WTC11 (cell line): ENCODE data around the gene GPR82. TPM values are rescaled to one million over a fixed set of nuclear protein-coding genes. Genes with fewer than 3 reads are reported as not detected.
A peak's percentile ranks its signal among the peaks of the same experiment; 100 is the strongest.

ENCODE experiments used
- ATAC-seq: fragments of 200-7000 bp; cut with Tn5 transposase; 2 replicates; pipeline ENCODE4 v1.10.0; 2021; ENCODE audit warnings: mild to moderate bottlenecking, moderate library complexity
- CTCF ChIA-PET: fragments of 300-600 bp; sonication (Branson Sonifier 250); formaldehyde crosslinking; loops from one replicate; lab custom pipeline; 2021; ENCODE audit warnings: antibody characterized with exemption; lab: Charles Lee
- POLR2A ChIA-PET: fragments of 350-600 bp; sonication (Branson Sonifier 250); formaldehyde crosslinking; loops from one replicate; lab custom pipeline; 2021; ENCODE audit warnings: antibody characterized with exemption; lab: Charles Lee
- DNase-seq: peaks from one replicate; pipeline ENCODE4 v3.0.0; 2021; ENCODE audit warnings: low spot score
- H3K27ac Mint-ChIP-seq: 2 replicates; pipeline ENCODE4 v1.8.0; 2021; ENCODE audit warnings: mixed read lengths
- H3K27me3 Mint-ChIP-seq: 2 replicates; pipeline ENCODE4 v1.8.0; 2021; ENCODE audit warnings: low read depth, mild to moderate bottlenecking, moderate library complexity, mixed read lengths
- H3K36me3 Mint-ChIP-seq: 2 replicates; pipeline ENCODE4 v1.8.0; 2021; ENCODE audit warnings: mixed read lengths
- H3K4me1 Mint-ChIP-seq: 2 replicates; pipeline ENCODE4 v1.8.0; 2022; ENCODE audit warnings: mixed read lengths
- H3K4me3 Mint-ChIP-seq: 2 replicates; pipeline ENCODE4 v1.8.0; 2021; ENCODE audit warnings: mild to moderate bottlenecking, moderate library complexity, mixed read lengths
- H3K9me3 Mint-ChIP-seq: 2 replicates; pipeline ENCODE4 v1.8.0; 2021; ENCODE audit warnings: mixed read lengths
- GABPB1 ChIP-seq: sonication (generic); formaldehyde crosslinking; IDR thresholded peaks from 2 replicates; pipeline ENCODE4 v1.8.1; 2023; ENCODE audit warnings: mild to moderate bottlenecking, missing genetic modification reagents
- HMGA2 ChIP-seq: fragments of 250-450 bp; sonication (Bioruptor Pico); IDR thresholded peaks from 2 replicates; pipeline ENCODE4 v1.4.0; 2021; ENCODE audit warnings: mild to moderate bottlenecking, moderate library complexity
- IRF2 ChIP-seq: sonication (generic); formaldehyde crosslinking; IDR thresholded peaks from 2 replicates; pipeline ENCODE4 v1.8.0; 2022; ENCODE audit warnings: low read depth, missing genetic modification reagents, borderline replicate concordance
- NR3C1 ChIP-seq: sonication (generic); formaldehyde crosslinking; conservative IDR thresholded peaks from 2 replicates; pipeline ENCODE4 v1.8.1; 2023; ENCODE audit warnings: low read depth, mild to moderate bottlenecking, missing genetic modification reagents
- SMAD3 ChIP-seq: sonication (generic); formaldehyde crosslinking; IDR thresholded peaks from 2 replicates; pipeline ENCODE4 v1.8.0; 2022; ENCODE audit warnings: missing genetic modification reagents, mild to moderate bottlenecking, borderline replicate concordance
- total RNA-seq: library from RNA; stranded (reverse); gene quantifications from 3 replicates; pipeline ENCODE4 v1.2.3, GENCODE V29; 2021
- TF ChIP-seq, protein P1 (sequence below): fragments of 250-450 bp; sonication (Bioruptor Pico); IDR thresholded peaks from 2 replicates; pipeline ENCODE4 v2.1.2; 2022; ENCODE audit warnings: mild to moderate bottlenecking, moderate library complexity
- TF ChIP-seq, protein P2 (sequence below): fragments of 250-450 bp; sonication (Bioruptor Pico); conservative IDR thresholded peaks from 2 replicates; pipeline ENCODE4 v1.9.0; 2021; ENCODE audit warnings: mild to moderate bottlenecking
- TF ChIP-seq, protein P3 (sequence below): sonication (generic); formaldehyde crosslinking; IDR thresholded peaks from 2 replicates; pipeline ENCODE4 v1.8.1; 2022; ENCODE audit warnings: low read depth, mild to moderate bottlenecking, moderate library complexity, missing genetic modification reagents, borderline replicate concordance
- TF ChIP-seq, protein P4 (sequence below): sonication (generic); formaldehyde crosslinking; IDR thresholded peaks from 2 replicates; pipeline ENCODE4 v1.8.1; 2022; ENCODE audit warnings: low read depth, missing genetic modification reagents, borderline replicate concordance
- TF ChIP-seq, protein P5 (sequence below): sonication (generic); formaldehyde crosslinking; conservative IDR thresholded peaks from 2 replicates; pipeline ENCODE4 v1.8.1; 2023; ENCODE audit warnings: mild to moderate bottlenecking, low read depth, missing genetic modification reagents, moderate library complexity

Gene GPR82
- total RNA-seq, 1 experiment from 2014 or later: not detected

DNA sequence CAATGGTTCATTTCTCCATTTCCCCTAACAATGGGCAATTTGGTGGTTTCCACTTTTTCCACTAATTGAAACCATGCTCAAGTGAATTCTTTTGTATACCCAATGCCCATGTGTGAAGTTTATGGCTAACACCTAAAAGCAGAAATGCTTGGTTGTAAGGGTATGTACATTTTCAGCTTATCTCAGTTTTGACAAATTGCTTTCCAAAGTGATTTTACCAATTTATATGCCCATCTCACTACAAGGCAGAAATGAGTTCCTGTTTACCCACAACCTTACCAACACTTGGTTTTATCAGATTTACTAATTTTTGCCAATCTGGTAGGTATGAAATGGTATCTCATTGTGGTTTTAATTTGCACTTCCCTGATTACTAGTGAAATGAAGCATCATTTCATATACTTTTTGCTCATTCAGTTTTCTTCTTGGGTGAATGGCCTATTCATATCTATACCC is 20.4 kb upstream of the GPR82 start:
- no peaks in the 10 kb centered on the region for H3K36me3 Mint-ChIP-seq
- CTCF ChIA-PET: no interaction called here
- H3K4me1 Mint-ChIP-seq: peaks cover 38% of the 10 kb centered on the region
- no peaks in the 10 kb centered on the region for H3K9me3 Mint-ChIP-seq
- no peak for ATAC-seq
- no peak for DNase-seq
- H3K4me3 Mint-ChIP-seq: no peak overlapping the region
- POLR2A ChIA-PET: no interaction called here
- H3K27ac Mint-ChIP-seq: no peak overlapping the region
- H3K27me3 Mint-ChIP-seq: no peaks in the 10 kb centered on the region
- no peak for TF ChIP-seq SMAD3 (CRISPR knock-in tag)

- peak overlapping the region; percentile 55 for H3K27ac Mint-ChIP-seq
- no peaks in the 10 kb centered on the region for H3K36me3 Mint-ChIP-seq
- POLR2A ChIA-PET: no interaction called here
- DNase-seq: no peak
- no peak for ATAC-seq
- H3K27me3 Mint-ChIP-seq: no peaks in the 10 kb centered on the region
- TF ChIP-seq, protein P1, sequence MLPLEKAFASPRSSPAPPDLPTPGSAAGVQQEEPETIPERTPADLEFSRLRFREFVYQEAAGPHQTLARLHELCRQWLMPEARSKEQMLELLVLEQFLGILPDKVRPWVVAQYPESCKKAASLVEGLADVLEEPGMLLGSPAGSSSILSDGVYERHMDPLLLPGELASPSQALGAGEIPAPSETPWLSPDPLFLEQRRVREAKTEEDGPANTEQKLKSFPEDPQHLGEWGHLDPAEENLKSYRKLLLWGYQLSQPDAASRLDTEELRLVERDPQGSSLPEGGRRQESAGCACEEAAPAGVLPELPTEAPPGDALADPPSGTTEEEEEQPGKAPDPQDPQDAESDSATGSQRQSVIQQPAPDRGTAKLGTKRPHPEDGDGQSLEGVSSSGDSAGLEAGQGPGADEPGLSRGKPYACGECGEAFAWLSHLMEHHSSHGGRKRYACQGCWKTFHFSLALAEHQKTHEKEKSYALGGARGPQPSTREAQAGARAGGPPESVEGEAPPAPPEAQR (CRISPR knock-in tag): no peak
- no peak for TF ChIP-seq NR3C1 (CRISPR knock-in tag)
- TF ChIP-seq, all 79 proteins: peak for 0
- Mint-ChIP-seq H3K9me3 (no peaks in the 10 kb centered on the region), H3K4me3 (no peak overlapping the region), H3K4me1 (peaks cover 41% of the 10 kb centered on the region)
- CTCF ChIA-PET: no interaction called here
These were observed 18.9 kb upstream of the GPR82 start for GRCh38 chrX:41705042-41705441.

DNA sequence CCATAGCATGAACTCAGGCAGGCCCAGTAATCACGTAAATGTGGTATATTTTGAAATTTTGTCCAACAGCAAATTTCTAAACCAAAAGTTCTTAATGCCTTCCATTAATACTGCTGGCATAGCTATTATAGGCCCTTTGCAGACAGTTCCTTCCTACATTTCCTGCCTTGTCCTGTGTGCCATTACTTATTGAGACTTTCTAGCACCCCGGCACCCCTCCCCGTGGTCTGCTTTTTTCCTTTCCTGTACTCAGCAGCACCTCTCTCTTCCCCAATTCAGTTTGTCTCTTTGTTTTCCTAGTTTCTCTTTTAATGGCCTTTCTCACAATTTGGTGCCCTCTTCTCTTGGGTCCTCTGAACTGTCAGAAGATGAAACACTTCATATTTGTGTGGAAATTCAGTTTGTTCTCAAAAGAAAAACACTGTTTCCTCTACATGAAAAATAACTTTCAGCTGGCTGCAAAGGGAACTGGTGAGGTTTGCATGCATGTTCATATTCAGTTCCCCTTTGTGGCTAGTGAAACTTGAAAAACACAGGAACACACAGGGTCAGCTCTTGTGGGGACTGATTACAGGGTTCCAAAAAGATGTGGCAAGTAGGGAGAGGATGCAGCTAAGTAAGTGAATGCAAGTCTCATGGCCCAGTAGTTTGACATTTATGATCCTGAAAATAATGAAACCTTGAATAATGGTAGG is 18.2 kb upstream of the GPR82 start:
- ATAC-seq: no peak
- no peaks in the 10 kb centered on the region for H3K9me3 Mint-ChIP-seq
- H3K27me3 Mint-ChIP-seq: no peaks in the 10 kb centered on the region

More for the DNA sequence above, 18.2 kb upstream of the GPR82 start:
- H3K4me3 Mint-ChIP-seq: no peak overlapping the region
- peaks cover 48% of the 10 kb centered on the region for H3K4me1 Mint-ChIP-seq
- POLR2A ChIA-PET: no interaction called here
- TF ChIP-seq IRF2: no peak
- TF ChIP-seq, protein P2, sequence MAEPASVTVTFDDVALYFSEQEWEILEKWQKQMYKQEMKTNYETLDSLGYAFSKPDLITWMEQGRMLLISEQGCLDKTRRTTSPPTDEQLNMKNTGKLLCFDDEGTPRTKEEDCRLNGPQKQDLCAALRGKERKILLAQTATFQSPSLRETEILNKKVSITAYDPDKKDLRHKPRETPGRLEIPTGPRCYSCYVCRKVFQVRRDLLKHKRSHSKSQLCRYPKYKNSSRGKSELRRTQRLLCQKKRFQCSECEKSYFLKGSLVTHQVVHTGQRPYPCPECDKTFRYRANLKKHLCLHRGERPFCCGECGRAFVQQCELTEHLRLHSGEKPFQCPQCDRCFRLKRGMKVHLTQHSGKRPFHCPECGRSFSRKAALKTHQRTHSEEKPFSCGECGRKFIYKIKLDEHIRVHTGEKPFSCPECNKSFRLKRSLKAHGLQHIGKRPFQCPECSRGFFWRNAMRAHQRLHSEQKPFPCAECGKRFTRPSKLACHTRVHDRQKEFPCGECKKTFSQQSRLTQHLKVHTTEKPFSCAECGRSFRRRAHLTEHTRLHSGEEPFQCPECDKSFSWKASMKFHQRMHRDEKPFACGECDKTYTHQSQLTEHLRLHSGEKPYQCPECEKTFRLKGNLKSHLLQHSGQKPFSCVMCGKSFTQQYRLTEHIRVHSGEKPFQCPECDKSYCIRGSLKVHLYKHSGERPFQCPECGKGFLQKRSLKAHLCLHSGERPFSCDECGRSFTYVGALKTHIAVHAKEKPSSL: no peak
- TF ChIP-seq, protein P3, sequence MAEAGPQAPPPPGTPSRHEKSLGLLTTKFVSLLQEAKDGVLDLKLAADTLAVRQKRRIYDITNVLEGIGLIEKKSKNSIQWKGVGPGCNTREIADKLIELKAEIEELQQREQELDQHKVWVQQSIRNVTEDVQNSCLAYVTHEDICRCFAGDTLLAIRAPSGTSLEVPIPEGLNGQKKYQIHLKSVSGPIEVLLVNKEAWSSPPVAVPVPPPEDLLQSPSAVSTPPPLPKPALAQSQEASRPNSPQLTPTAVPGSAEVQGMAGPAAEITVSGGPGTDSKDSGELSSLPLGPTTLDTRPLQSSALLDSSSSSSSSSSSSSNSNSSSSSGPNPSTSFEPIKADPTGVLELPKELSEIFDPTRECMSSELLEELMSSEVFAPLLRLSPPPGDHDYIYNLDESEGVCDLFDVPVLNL (CRISPR knock-in tag): no peak
- no peak for TF ChIP-seq GABPB1 (CRISPR knock-in tag)
- TF ChIP-seq HMGA2 (CRISPR knock-in tag): no peak
- TF ChIP-seq, protein P4, sequence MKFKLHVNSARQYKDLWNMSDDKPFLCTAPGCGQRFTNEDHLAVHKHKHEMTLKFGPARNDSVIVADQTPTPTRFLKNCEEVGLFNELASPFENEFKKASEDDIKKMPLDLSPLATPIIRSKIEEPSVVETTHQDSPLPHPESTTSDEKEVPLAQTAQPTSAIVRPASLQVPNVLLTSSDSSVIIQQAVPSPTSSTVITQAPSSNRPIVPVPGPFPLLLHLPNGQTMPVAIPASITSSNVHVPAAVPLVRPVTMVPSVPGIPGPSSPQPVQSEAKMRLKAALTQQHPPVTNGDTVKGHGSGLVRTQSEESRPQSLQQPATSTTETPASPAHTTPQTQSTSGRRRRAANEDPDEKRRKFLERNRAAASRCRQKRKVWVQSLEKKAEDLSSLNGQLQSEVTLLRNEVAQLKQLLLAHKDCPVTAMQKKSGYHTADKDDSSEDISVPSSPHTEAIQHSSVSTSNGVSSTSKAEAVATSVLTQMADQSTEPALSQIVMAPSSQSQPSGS: no peak
- TF ChIP-seq, protein P5, sequence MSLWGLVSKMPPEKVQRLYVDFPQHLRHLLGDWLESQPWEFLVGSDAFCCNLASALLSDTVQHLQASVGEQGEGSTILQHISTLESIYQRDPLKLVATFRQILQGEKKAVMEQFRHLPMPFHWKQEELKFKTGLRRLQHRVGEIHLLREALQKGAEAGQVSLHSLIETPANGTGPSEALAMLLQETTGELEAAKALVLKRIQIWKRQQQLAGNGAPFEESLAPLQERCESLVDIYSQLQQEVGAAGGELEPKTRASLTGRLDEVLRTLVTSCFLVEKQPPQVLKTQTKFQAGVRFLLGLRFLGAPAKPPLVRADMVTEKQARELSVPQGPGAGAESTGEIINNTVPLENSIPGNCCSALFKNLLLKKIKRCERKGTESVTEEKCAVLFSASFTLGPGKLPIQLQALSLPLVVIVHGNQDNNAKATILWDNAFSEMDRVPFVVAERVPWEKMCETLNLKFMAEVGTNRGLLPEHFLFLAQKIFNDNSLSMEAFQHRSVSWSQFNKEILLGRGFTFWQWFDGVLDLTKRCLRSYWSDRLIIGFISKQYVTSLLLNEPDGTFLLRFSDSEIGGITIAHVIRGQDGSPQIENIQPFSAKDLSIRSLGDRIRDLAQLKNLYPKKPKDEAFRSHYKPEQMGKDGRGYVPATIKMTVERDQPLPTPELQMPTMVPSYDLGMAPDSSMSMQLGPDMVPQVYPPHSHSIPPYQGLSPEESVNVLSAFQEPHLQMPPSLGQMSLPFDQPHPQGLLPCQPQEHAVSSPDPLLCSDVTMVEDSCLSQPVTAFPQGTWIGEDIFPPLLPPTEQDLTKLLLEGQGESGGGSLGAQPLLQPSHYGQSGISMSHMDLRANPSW (CRISPR knock-in tag): no peak
- TF ChIP-seq, all 79 proteins: peak for 0
- no peak for DNase-seq
- H3K27ac Mint-ChIP-seq: peak overlapping the region; percentile 52
- CTCF ChIA-PET: no interaction called here
- no peaks in the 10 kb centered on the region for H3K36me3 Mint-ChIP-seq
